Gastroesophageal sphincter (tissue), 4 donors: ENCODE results near the gene KLHL29. TPM values are rescaled to one million over a fixed set of nuclear protein-coding genes. Genes with fewer than 3 reads are reported as not detected.

ENCODE experiments used
- ATAC-seq: fragments of 150-250 bp; one replicate; pipeline ENCODE4 v1.9.1; 2016; ENCODE audit warnings: mild to moderate bottlenecking, moderate library complexity
- H3K27ac ChIP-seq, 4 donors: fragments of 200-600 bp; sonication (generic) in 3 of 4; 1 replicate in 3 of 4; 2 replicates in 1 of 4; pipeline ENCODE4 v1.5.1; 2016 to 2019
- H3K27me3 ChIP-seq: fragments of 200-600 bp; sonication (generic); one replicate; pipeline ENCODE4 v1.5.1; 2019
- H3K36me3 ChIP-seq, 2 donors: fragments of 200-600 bp; sonication (generic); one replicate each; pipeline ENCODE4 v1.5.1; 2019; ENCODE audit warnings: control low read depth in 1 of 2
- H3K4me1 ChIP-seq, 3 donors: fragments of 200-600 bp; sonication (generic); 1 replicate in 2 of 3; 2 replicates in 1 of 3; pipeline ENCODE4 v1.5.1; 2016 to 2019; ENCODE audit warnings: control low read depth in 2 of 3
- H3K4me3 ChIP-seq, 2 donors: fragments of 200-600 bp; sonication (generic); one replicate each; pipeline ENCODE4 v1.5.1; 2019; ENCODE audit warnings: mild to moderate bottlenecking in 1 of 2, moderate library complexity in 1 of 2
- H3K9me3 ChIP-seq, 3 donors: fragments of 200-600 bp; sonication (generic); one replicate each; pipeline ENCODE4 v1.5.1; 2017 to 2019; ENCODE audit warnings: control low read depth in 2 of 3
- CTCF ChIP-seq, 4 experiments: fragments of 200-600 bp in 2 of 4; fragments of 450-650 bp in 2 of 4; sonication (generic) in 1 of 4; IDR thresholded peaks; one replicate each; pipeline ENCODE4 v1.5.1; 2017 to 2019; ENCODE audit warnings: antibody characterized with exemption in 4 of 4, mild to moderate bottlenecking in 2 of 4, moderate library complexity in 2 of 4
- EP300 ChIP-seq: sonication (generic); formaldehyde crosslinking; IDR thresholded peaks from one replicate; pipeline ENCODE4 v1.6.1; 2017; ENCODE audit warnings: antibody characterized with exemption, mild to moderate bottlenecking
- POLR2A ChIP-seq, 2 donors: fragments of 450-650 bp; IDR thresholded peaks; one replicate each; pipeline ENCODE4 v1.6.1; 2017; ENCODE audit warnings: antibody characterized with exemption in 2 of 2, mild to moderate bottlenecking in 2 of 2, moderate library complexity in 1 of 2
- POLR2AphosphoS5 ChIP-seq: sonication (generic); formaldehyde crosslinking; IDR thresholded peaks from one replicate; pipeline ENCODE4 v1.6.1; 2017; ENCODE audit warnings: antibody characterized with exemption
- WGBS, 2 donors: methylation state at CpG; one replicate each; pipeline ENCODE4 v1.1.5; 2018; ENCODE audit warnings: low coverage in 1 of 2; 5-methylcytosine and 5-hydroxymethylcytosine counted together
- total RNA-seq, 4 donors: library from RNA; depleted of rRNA; stranded (reverse); fragments of >200 nt; gene quantifications; one replicate each; pipeline ENCODE4 v1.1.0, GENCODE V29; 2016

The KLHL29 gene
- total RNA-seq, 4 donors from 2014 or later: 15.2 to 31.5 (median 24.2) TPM

GRCh38 chr2:23504591-23504990 is 119.6 kb downstream of the KLHL29 start:
- Histone ChIP-seq H3K9me3 (no peaks in the 10 kb centered on the region), H3K36me3 (no peaks in the 10 kb centered on the region), H3K27me3 (no peaks in the 10 kb centered on the region), H3K4me3 (no peak overlapping the region), H3K4me1 (peaks cover 0 to 79% (median 14%) of the 10 kb centered on the region in 3 donors), H3K27ac (peak overlapping the region in 2 of 4 donors; percentile 61 to 82)
- 90% methylated on average over 4 of the region's 8 CpGs; no CpG with 5 or more reads in 1 of the 2 donors for WGBS, 2 donors
- no peak for ATAC-seq
- TF ChIP-seq POLR2A (IDR thresholded peaks at IDR 0.05) (no peak), CTCF (IDR thresholded peaks at IDR 0.05) (no peak), POLR2AphosphoS5 (no peak), EP300 (no peak)

GRCh38 chr2:23505218-23505983 is 120.4 kb downstream of the KLHL29 start:
- WGBS, 2 donors: 80% methylated on average over 1 of the region's 9 CpGs; no CpG with 5 or more reads in 1 of the 2 donors
- no peak for ATAC-seq

GRCh38 chr2:23505984-23506380 is 121.0 kb downstream of the KLHL29 start:
- TF ChIP-seq EP300 (no peak), CTCF (IDR thresholded peaks at IDR 0.05) (no peak), POLR2A (IDR thresholded peaks at IDR 0.05) (no peak), POLR2AphosphoS5 (no peak)
- Histone ChIP-seq H3K4me3 (no peak overlapping the region), H3K36me3 (no peaks in the 10 kb centered on the region), H3K27ac (peak overlapping the region in 3 of 4 donors; percentile 21 to 82 (median 69)), H3K4me1 (peaks cover 0 to 77% (median 14%) of the 10 kb centered on the region in 3 donors), H3K9me3 (no peaks in the 10 kb centered on the region), H3K27me3 (no peaks in the 10 kb centered on the region)
- no peak for ATAC-seq
- WGBS, 2 donors: 83 to 92% methylated on average over 1 to 6 of the region's 10 CpGs

More at GRCh38 chr2:23505218-23505983, 120.4 kb downstream of the KLHL29 start:
- Histone ChIP-seq H3K27me3 (no peaks in the 10 kb centered on the region), H3K4me1 (peaks cover 0 to 78% (median 14%) of the 10 kb centered on the region in 3 donors), H3K36me3 (no peaks in the 10 kb centered on the region), H3K27ac (peak overlapping the region in 1 of 4 donors; percentile 82), H3K9me3 (no peaks in the 10 kb centered on the region), H3K4me3 (no peak overlapping the region)
- no peak for TF ChIP-seq POLR2AphosphoS5
- no peak for TF ChIP-seq CTCF (IDR thresholded peaks at IDR 0.05)
- TF ChIP-seq POLR2A (IDR thresholded peaks at IDR 0.05): no peak
- TF ChIP-seq EP300: no peak

- H3K4me3 ChIP-seq: no peak overlapping the region
- peak overlapping the region in 3 of 4 donors; percentile 21 to 82 (median 69) for H3K27ac ChIP-seq
- peaks cover 0 to 71% (median 14%) of the 10 kb centered on the region in 3 donors for H3K4me1 ChIP-seq
Measured at GRCh38 chr2:23506531-23507266, 121.7 kb downstream of the KLHL29 start.

More at GRCh38 chr2:23506531-23507266, 121.7 kb downstream of the KLHL29 start:
- WGBS, 2 donors: 20% methylated on average over 2 of the region's 9 CpGs; no CpG with 5 or more reads in 1 of the 2 donors
- Histone ChIP-seq H3K9me3 (no peaks in the 10 kb centered on the region), H3K36me3 (no peaks in the 10 kb centered on the region), H3K27me3 (no peaks in the 10 kb centered on the region)
- TF ChIP-seq EP300 (no peak), CTCF (IDR thresholded peaks at IDR 0.05) (no peak), POLR2A (IDR thresholded peaks at IDR 0.05) (no peak), POLR2AphosphoS5 (peak; percentile 35)
- ATAC-seq: peak; percentile 45
